Bronchial epithelial cell (primary cell): ENCODE measurements around the gene CDK17. TPM values are rescaled to one million over a fixed set of nuclear protein-coding genes. Genes with fewer than 3 reads are reported as not detected.

ENCODE experiments used
- DNase-seq: peaks from one replicate; pipeline ENCODE4 v3.0.0-alpha.2; 2010; ENCODE audit warnings: low read depth
- FAIRE-seq: peaks from 2 replicates; lab custom pipeline; 2011; peaks lifted over from hg19 to GRCh38; lab: Jason Lieb, UNC
- H3K27me3 ChIP-seq: 2 replicates; pipeline ENCODE4 v1.5.1; 2011; ENCODE audit warnings: low read length; ENCODE audit not compliant: control insufficient read depth, insufficient read depth
- H3K36me3 ChIP-seq: 2 replicates; pipeline ENCODE4 v1.5.1; 2011; ENCODE audit warnings: low read length; ENCODE audit not compliant: control insufficient read depth, insufficient read depth
- H3K4me3 ChIP-seq: 2 replicates; pipeline ENCODE4 v1.5.1; 2011; ENCODE audit warnings: mild to moderate bottlenecking, low read depth, low read length, control low read depth
- total RNA-seq: library from RNA; depleted of rRNA; stranded (reverse); fragments of >200 nt; gene quantifications from 2 replicates; pipeline ENCODE4 v1.2.1, GENCODE V29; 2014
- TF ChIP-seq, protein P1 (sequence below): IDR thresholded peaks from 2 replicates; pipeline ENCODE4 v1.5.1; 2011; ENCODE audit warnings: mild to moderate bottlenecking, moderate library complexity, low read length, control low read depth, inconsistent platforms; ENCODE audit not compliant: insufficient read depth, severe bottlenecking

CDK17 gene
- total RNA-seq, 1 donor from 2014 or later = 34.5 TPM

DNA sequence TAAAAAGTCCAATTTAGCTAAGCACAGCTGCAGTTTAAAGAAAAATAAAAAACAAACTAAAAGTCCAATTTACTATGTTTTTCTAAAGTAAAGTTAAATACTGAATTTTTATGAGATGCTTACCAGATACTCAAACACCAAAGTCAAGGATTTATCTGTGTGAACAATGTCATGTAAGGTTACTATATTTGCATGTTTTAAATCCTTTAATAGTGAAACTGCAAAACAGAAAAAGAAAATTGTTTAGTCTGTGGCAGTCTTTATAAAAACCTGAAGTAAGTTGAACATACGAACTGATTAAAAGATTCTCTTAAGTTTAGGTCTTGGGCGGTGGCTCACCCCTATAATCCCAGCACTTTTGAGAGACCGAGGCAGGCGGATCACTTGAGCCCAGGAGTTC, 102.7 kb downstream of the CDK17 start:
- Histone ChIP-seq H3K36me3 (peaks cover 1% of the 10 kb centered on the region), H3K4me3 (no peak overlapping the region), H3K27me3 (no peaks in the 10 kb centered on the region)
- no peak for FAIRE-seq
- no peak for DNase-seq
- TF ChIP-seq, protein P1, sequence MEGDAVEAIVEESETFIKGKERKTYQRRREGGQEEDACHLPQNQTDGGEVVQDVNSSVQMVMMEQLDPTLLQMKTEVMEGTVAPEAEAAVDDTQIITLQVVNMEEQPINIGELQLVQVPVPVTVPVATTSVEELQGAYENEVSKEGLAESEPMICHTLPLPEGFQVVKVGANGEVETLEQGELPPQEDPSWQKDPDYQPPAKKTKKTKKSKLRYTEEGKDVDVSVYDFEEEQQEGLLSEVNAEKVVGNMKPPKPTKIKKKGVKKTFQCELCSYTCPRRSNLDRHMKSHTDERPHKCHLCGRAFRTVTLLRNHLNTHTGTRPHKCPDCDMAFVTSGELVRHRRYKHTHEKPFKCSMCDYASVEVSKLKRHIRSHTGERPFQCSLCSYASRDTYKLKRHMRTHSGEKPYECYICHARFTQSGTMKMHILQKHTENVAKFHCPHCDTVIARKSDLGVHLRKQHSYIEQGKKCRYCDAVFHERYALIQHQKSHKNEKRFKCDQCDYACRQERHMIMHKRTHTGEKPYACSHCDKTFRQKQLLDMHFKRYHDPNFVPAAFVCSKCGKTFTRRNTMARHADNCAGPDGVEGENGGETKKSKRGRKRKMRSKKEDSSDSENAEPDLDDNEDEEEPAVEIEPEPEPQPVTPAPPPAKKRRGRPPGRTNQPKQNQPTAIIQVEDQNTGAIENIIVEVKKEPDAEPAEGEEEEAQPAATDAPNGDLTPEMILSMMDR = no peak

DNA sequence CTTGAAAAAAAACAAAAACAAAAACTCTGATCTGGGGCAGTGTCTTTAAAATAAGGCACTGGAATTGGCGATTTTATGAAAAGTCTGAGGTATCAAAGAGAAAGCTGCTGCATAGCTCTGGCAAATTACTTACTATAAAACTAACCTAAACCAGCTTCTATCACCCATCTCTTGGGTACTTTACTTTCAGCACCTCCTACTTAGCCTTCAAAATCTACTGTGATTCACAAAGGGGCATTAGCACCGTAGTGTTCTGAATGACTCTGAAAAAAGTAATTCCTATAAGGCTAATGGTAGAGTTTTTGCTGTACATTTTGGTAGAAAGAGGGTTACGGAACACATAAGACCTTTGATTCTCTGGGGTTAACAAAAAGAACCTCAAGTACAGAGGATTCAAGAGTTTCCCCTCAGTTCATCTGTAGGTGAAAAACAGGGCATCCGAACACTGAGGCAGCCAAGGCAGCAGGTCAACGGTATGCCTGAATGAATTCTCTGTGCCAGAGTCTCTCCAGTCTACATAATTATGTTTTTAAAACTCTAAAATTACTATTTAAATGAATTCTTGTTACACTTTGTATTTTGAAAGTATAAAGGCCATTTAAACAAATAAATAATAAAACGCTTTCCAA, 104.6 kb downstream of the CDK17 start:
- no peak for FAIRE-seq
- Histone ChIP-seq H3K27me3 (no peaks in the 10 kb centered on the region), H3K36me3 (peaks cover 1% of the 10 kb centered on the region), H3K4me3 (no peak overlapping the region)
- TF ChIP-seq, protein P1 = no peak
- no peak for DNase-seq

DNA sequence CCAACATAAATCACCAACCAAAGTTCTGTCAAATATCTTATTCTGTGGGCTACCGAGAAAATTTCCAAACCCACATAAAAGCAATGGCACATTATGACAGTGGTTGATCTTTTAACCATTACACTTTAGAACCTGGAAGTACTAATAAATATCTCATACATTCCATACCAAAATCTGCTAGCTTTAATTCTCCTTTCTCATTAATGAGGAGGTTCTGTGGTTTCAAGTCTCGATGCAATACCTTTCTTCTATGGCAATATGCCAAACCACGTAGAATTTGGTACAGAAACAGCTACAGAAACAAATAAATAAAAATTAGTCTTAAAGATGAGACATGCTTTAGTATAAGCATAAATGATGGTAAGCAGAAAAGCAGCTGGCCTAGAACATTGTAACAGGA, 105.4 kb downstream of the CDK17 start:
- no peak for DNase-seq
- TF ChIP-seq, protein P1 = no peak

DNA sequence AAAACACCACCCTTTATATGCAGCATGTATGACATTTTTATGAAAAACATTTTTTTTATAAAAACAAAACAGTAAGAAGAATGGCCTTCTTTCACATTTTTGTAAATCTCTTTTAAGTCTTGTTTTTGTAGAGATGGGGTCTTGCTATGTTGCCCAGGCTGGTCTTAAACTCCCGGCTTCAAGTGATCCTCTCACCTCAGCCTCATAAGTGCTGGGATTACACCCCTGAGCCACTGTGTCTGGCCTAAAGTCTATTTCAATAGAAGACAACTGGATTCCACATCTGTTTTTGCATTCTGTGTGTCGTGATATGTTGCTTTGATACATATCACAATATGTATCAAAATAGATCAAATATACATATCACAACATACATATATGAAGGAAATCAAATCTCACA, 107.1 kb downstream of the CDK17 start:
- TF ChIP-seq, protein P1 = no peak
- FAIRE-seq (no peak), DNase-seq (no peak)
- Histone ChIP-seq H3K4me3 (no peak overlapping the region), H3K36me3 (peaks cover 3% of the 10 kb centered on the region), H3K27me3 (no peaks in the 10 kb centered on the region)

More for the DNA sequence above, 105.4 kb downstream of the CDK17 start:
- no peak for FAIRE-seq
- peaks cover 1% of the 10 kb centered on the region for H3K36me3 ChIP-seq
- H3K4me3 ChIP-seq = no peak overlapping the region
- H3K27me3 ChIP-seq = no peaks in the 10 kb centered on the region

GRCh38 chr12:96289067-96289466, 111.2 kb downstream of the CDK17 start:
- H3K27me3 ChIP-seq = no peaks in the 10 kb centered on the region
- TF ChIP-seq, protein P1 = no peak
- H3K4me3 ChIP-seq = no peak overlapping the region
- DNase-seq = no peak
- H3K36me3 ChIP-seq = peaks cover 6% of the 10 kb centered on the region
- FAIRE-seq = no peak

GRCh38 chr12:96285158-96285557, 115.1 kb downstream of the CDK17 start:
- no peak overlapping the region for H3K4me3 ChIP-seq
- H3K36me3 ChIP-seq = peaks cover 10% of the 10 kb centered on the region
- TF ChIP-seq, protein P1 = no peak
- DNase-seq = no peak
- no peak for FAIRE-seq
- no peaks in the 10 kb centered on the region for H3K27me3 ChIP-seq
